IPS DF 6.9 (cell line): ENCODE measurements around the gene ELOA.

Experiments used
- DNase-seq: peaks from one replicate; pipeline ENCODE4 v3.0.0-alpha.2; 2013; ENCODE audit warnings: low read depth, low spot score
- H3K27ac ChIP-seq: one replicate; pipeline ENCODE4 v1.5.1; 2013; ENCODE audit warnings: low read length, control low read depth
- H3K27me3 ChIP-seq: 2 replicates; pipeline ENCODE4 v1.6.1; 2013; ENCODE audit warnings: mild to moderate bottlenecking, low read length; ENCODE audit not compliant: control insufficient read depth, insufficient read depth
- H3K36me3 ChIP-seq: 2 replicates; pipeline ENCODE4 v1.6.1; 2013; ENCODE audit warnings: low read length; ENCODE audit not compliant: control insufficient read depth, insufficient read depth
- H3K4me1 ChIP-seq: 2 replicates; pipeline ENCODE4 v1.6.1; 2013; ENCODE audit warnings: low read length; ENCODE audit not compliant: control insufficient read depth, insufficient read depth
- H3K4me3 ChIP-seq: 2 replicates; pipeline ENCODE4 v1.5.1; 2013; ENCODE audit warnings: mild to moderate bottlenecking, low read length
- H3K9me3 ChIP-seq: 2 replicates; pipeline ENCODE4 v1.6.1; 2013; ENCODE audit warnings: low read length, inconsistent platforms; ENCODE audit not compliant: control insufficient read depth, insufficient read depth
- WGBS: extraction: QIAGEN DNeasy Blood & Tissue Kit; methylation state at CpG from one replicate; pipeline ENCODE4 v1.1.7; 2013; ENCODE audit warnings: mixed read lengths, missing lambda C conversion rate; ENCODE audit not compliant: insufficient read length, insufficient coverage; 5-methylcytosine and 5-hydroxymethylcytosine counted together

ELOA gene, protein sequence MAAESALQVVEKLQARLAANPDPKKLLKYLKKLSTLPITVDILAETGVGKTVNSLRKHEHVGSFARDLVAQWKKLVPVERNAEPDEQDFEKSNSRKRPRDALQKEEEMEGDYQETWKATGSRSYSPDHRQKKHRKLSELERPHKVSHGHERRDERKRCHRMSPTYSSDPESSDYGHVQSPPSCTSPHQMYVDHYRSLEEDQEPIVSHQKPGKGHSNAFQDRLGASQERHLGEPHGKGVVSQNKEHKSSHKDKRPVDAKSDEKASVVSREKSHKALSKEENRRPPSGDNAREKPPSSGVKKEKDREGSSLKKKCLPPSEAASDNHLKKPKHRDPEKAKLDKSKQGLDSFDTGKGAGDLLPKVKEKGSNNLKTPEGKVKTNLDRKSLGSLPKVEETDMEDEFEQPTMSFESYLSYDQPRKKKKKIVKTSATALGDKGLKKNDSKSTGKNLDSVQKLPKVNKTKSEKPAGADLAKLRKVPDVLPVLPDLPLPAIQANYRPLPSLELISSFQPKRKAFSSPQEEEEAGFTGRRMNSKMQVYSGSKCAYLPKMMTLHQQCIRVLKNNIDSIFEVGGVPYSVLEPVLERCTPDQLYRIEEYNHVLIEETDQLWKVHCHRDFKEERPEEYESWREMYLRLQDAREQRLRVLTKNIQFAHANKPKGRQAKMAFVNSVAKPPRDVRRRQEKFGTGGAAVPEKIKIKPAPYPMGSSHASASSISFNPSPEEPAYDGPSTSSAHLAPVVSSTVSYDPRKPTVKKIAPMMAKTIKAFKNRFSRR

DNA sequence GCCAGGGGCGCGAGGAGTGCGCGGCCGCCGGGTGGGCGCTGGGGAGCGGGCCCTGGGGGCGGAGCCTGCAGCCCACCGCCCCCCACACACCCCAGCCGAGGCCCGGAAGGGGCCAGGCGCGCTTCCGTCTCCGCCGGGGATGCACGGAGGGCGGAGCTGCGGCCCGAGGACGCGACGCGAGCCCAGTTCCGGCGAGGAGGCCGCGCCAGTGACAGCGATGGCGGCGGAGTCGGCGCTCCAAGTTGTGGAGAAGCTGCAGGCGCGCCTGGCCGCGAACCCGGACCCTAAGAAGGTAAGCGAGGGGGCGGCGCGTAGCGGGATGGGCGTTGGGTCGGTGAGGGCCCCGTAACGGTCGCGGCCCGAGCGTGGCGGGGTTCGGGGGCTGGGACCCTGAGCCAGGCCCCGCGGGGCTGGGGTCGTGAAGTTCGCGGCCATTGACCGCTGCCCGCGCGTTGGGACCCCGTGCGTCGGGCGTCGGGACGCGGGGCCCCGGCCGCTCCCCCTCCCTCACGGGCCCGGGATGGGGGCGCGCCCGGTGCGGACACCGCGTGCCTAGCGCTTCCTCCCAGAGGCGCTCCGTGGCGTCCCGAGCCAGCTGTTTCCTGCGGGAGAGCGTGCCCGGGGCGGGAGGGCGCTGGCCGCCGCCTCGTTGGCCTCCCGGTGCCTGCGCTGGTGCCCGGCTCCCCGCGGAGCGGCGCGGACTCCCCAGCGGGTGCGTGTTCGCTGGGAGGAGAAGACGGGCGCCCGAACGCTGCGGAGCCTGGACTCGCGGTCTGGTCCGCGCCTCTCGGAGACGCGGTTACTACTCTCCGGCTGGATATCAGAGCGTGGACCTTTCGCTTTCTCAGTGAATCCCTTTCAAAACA lies at the start of gene ELOA:
Gene ELOA, plus strand, starts transcription at position 185 of the 866 bp plus-strand sequence. Its CDS starts 33 bp downstream, at position 218.
- peak; percentile 43 for DNase-seq
- Histone ChIP-seq H3K36me3 (no peaks in the 10 kb centered on the region; the same call in none of the 2 replicates), H3K27me3 (no peaks in the 10 kb centered on the region), H3K9me3 (no peaks in the 10 kb centered on the region), H3K4me1 (no peaks in the 10 kb centered on the region; the same call in 1 of the 2 replicates), H3K27ac (no peak within 1 kb of the TSS), H3K4me3 (peak within 1 kb of the TSS; percentile 94)
- no CpG with 5 or more reads among the region's 119 CpGs for WGBS

DNA sequence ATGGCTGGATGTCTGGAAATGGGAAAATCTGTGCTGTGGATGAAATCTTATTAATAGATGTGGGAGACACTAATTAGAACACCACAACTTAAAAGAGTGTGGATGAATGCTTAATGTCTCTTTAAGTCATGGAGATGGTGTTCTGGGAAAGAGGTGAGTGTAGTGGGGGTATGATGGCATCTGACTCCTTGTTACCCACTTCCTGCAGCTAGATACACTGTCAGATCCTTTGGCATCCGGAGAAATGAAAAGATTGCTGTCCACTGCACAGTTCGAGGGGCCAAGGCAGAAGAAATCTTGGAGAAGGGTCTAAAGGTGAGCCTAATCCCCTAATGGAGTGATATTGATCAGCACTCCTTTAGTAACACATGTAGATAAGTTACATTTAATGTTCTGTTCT lies 49.7 kb upstream of the ELOA start:
- Histone ChIP-seq H3K36me3 (peaks cover 41% of the 10 kb centered on the region), H3K27me3 (no peaks in the 10 kb centered on the region), H3K27ac (no peak overlapping the region), H3K4me1 (no peaks in the 10 kb centered on the region; the same call in 1 of the 2 replicates), H3K9me3 (no peaks in the 10 kb centered on the region), H3K4me3 (no peak overlapping the region)
- DNase-seq = no peak
- WGBS = no CpG with 5 or more reads among the region's 2 CpGs

DNA sequence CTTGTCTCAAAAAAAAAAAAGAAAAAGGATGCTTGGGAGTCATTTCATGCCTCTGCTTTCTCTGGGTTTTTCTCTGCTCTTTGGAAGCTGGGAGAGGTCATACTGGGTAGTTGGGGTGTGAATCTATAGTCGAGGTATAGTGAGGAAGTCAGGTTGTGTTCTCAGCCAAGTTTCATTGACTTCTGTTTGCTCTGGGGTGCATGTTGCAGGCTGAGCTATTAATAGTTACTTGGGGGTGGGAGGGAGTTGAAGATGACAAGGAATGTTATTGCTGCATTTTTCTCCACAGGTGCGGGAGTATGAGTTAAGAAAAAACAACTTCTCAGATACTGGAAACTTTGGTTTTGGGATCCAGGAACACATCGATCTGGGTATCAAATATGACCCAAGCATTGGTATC lies 48.9 kb upstream of the ELOA start:
- no peaks in the 10 kb centered on the region for H3K9me3 ChIP-seq
- WGBS = no CpG with 5 or more reads among the region's 3 CpGs
- no peak for DNase-seq
- no peak overlapping the region for H3K4me3 ChIP-seq
- no peak overlapping the region for H3K27ac ChIP-seq
- no peaks in the 10 kb centered on the region for H3K27me3 ChIP-seq
- H3K36me3 ChIP-seq = peaks cover 46% of the 10 kb centered on the region
- no peaks in the 10 kb centered on the region; the same call in 1 of the 2 replicates for H3K4me1 ChIP-seq

DNA sequence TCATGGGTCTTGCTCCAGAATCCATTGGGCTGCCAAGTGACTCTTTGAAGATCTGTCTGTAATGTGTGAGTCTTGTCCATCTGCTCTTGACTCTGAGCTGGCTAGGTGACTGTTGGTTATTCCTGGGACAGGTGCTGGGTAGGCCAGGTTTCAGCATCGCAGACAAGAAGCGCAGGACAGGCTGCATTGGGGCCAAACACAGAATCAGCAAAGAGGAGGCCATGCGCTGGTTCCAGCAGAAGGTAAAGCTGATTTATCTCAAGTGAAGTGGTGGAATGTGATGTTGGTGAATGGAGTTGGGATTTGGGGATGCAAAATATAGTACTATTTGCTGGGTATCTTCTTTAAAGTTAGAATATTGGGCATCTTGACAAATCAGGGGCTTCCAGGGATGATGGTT lies 47.6 kb upstream of the ELOA start:
- WGBS = no CpG with 5 or more reads among the region's 3 CpGs
- no peaks in the 10 kb centered on the region for H3K27me3 ChIP-seq

DNA sequence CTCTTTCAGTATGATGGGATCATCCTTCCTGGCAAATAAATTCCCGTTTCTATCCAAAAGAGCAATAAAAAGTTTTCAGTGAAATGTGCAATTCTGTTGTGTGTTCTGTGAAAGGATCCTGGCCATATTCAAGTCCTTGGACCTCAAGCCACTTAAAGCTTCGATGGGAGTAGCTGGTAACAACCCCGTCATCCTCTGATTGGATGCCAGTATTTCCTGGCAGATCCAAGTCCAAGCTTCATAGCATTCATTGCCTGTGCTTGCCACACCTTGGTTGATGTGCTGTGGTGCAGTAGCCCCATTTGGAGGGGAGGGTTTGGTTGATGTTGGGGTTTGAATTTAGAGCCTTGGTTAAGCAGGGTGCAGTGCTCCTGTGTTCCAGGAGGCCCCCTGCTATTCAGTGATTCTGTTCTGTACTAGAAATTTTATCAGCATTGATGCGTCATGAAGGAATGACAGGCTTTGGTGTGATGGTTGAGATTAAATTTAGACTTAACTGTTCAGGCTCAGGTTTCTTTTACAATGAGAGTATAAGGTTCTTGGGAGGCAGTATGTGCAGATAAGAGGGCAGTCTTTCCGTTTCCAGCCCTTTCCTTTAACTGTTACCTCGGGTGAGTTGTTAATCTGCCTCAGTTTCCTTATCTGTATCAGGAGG lies 46.8 kb upstream of the ELOA start:
- H3K27ac ChIP-seq = no peak overlapping the region
- WGBS = no CpG with 5 or more reads among the region's 6 CpGs
- peaks cover 52% of the 10 kb centered on the region for H3K36me3 ChIP-seq
- no peaks in the 10 kb centered on the region; the same call in 1 of the 2 replicates for H3K4me1 ChIP-seq
- DNase-seq = no peak
- no peaks in the 10 kb centered on the region for H3K27me3 ChIP-seq
- H3K4me3 ChIP-seq = no peak overlapping the region
- H3K9me3 ChIP-seq = no peaks in the 10 kb centered on the region

More for the DNA sequence above, 47.6 kb upstream of the ELOA start:
- Histone ChIP-seq H3K9me3 (no peaks in the 10 kb centered on the region), H3K27ac (no peak overlapping the region), H3K36me3 (peaks cover 52% of the 10 kb centered on the region), H3K4me3 (no peak overlapping the region), H3K4me1 (no peaks in the 10 kb centered on the region; the same call in 1 of the 2 replicates)
- DNase-seq = no peak

DNA sequence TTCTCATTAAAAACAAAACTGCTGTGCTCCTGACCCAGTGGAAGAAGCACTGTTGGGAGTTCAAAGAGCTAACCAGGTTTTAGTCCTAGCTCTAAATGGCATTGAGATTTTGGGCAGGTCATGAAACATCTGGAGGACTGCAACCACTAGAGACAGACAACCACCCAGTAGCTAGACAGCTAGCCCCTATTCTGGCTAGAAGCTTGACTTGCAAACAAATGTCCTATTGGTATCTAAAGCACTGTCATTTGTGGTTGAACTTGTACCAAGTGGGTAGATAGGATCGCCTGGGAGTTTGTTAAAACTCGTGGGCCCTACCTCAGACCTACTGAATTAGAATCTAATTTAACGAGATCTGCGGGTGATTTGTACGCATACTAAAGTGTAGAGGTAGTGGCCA lies 44.8 kb upstream of the ELOA start:
- Histone ChIP-seq H3K4me1 (no peaks in the 10 kb centered on the region; the same call in 1 of the 2 replicates), H3K4me3 (no peak overlapping the region), H3K27ac (no peak overlapping the region), H3K27me3 (no peaks in the 10 kb centered on the region), H3K9me3 (no peaks in the 10 kb centered on the region), H3K36me3 (peaks cover 51% of the 10 kb centered on the region)
- DNase-seq = no peak
- WGBS = no CpG with 5 or more reads among the region's 5 CpGs

DNA sequence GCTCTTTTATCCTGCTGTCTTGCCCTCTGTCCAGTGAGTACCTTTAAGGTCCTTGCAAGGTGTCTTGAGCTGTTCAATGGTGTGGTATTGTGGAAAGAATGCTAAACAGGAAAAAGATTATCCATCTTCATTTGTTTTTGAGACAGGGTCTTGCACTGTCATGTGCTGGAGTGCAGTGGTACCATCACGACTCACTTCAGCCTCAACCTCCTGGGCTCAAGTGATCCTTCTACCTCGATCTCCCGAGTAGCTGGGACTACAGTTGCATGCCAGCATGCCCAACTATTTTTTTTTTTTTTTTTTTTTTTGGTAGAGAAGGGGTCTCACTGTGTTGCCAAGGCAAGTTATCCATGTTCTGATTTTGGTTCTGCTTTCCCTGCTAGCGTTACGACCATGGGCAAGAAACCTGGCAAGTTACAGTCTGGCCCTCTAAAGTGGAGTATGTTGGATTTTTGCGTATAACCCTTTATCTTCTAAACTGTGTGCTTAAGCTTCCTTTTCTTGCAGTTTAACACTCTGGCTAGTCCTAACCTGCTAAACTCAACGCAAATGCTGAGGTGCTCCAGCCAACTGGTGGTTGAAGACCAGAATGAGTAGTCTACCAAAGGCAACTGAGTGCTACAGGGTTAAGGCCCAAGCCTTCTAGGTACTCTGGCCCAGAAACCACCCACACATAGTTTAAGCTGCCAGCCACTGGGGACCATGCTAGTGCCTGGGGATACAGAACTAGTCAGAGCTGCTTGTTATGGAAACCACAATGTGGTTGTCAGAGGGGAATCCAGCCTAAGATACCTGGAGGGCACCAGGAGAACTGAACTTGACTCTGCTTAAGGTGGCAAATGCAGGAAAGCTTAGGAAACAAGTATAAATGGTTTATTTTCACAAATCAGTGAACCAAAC lies 43.7 kb upstream of the ELOA start:
- WGBS = no CpG with 5 or more reads among the region's 7 CpGs
- Histone ChIP-seq H3K9me3 (no peaks in the 10 kb centered on the region), H3K27ac (no peak overlapping the region), H3K27me3 (no peaks in the 10 kb centered on the region), H3K4me1 (no peaks in the 10 kb centered on the region; the same call in 1 of the 2 replicates), H3K4me3 (no peak overlapping the region), H3K36me3 (peaks cover 40% of the 10 kb centered on the region)
- no peak for DNase-seq

DNA sequence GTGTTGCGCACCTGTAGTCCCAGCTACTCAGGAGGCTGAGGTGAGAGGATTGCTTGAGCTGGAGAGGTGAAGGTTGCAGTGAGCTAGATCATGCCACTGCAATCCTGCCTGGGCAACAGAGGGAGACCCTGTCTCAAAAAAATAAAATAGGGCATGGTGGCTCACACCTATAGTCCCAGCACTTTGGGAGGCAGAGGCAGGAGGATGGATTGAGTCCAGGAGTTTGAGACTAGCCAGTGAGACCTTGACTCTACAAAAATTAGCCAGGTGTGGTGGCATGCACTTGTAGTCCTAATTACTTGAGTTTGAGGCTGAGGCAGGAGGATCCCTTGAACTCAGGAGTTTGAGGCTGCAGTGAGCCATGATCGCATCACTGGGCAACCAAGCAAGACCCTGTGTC lies 42.0 kb upstream of the ELOA start:
- Histone ChIP-seq H3K36me3 (peaks cover 24% of the 10 kb centered on the region), H3K27me3 (no peaks in the 10 kb centered on the region), H3K4me3 (no peak overlapping the region), H3K27ac (no peak overlapping the region), H3K9me3 (no peaks in the 10 kb centered on the region), H3K4me1 (no peaks in the 10 kb centered on the region)
- no peak for DNase-seq
- no CpG with 5 or more reads among the region's 2 CpGs for WGBS

DNA sequence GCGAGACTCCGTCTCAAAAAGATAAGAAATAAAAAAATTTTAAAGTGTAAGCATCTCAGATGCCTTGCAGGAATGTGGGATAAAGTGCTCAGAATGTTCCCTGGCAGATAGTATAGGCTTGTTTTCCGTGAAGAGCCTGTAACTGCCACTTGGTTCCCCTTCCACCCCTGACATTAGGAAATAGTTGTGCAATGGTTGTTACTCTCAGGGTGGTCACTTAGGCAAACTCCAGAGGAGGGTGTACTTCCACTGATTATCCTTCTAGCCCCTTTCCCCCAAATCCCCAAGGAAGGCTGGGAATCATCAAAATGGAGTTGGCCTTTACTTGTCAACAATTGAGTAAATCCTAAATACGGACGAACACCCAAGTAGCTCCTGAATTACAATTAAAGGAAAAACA lies 41.3 kb upstream of the ELOA start:
- Histone ChIP-seq H3K27ac (no peak overlapping the region), H3K4me1 (no peaks in the 10 kb centered on the region), H3K4me3 (no peak overlapping the region), H3K36me3 (peaks cover 20% of the 10 kb centered on the region), H3K27me3 (no peaks in the 10 kb centered on the region), H3K9me3 (no peaks in the 10 kb centered on the region)
- no CpG with 5 or more reads among the region's 5 CpGs for WGBS
- DNase-seq = no peak
